GM18505 (cell line): Measurements from ENCODE around the gene ZFAND3.

Source experiments
- ATAC-seq: cut with Tn5 transposase; IDR thresholded peaks from one replicate; pipeline ENCODE4 v1.9.1; 2021; ENCODE audit not compliant: unreplicated experiment
- POLR2A ChIP-seq: IDR thresholded peaks from 4 replicates; pipeline ENCODE4 v1.6.1; 2011; ENCODE audit warnings: borderline replicate concordance; ENCODE audit not compliant: insufficient read depth, insufficient read length; ENCODE audit errors: extremely low read depth

Gene ZFAND3

DNA sequence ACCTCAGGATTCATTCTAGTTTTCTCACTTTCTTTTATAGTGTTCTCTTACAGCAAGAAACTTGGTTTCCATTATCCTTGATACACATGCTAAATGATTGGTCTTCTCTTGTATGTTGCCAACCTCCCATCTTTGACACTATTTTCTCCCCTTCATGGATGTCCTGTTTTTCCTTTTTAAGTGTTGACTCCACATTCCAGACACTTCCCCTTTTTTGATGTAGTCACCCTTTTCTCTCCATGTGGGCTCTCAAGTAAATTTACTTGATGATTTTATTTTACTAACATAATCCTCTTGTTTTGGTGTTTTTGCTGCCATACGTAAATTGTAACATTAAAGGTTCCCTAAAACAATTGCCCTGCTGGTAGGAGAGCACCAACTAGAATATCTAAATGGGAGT, 148.1 kb downstream of the ZFAND3 start:
- ATAC-seq = no peak
- TF ChIP-seq POLR2A = no peak

DNA sequence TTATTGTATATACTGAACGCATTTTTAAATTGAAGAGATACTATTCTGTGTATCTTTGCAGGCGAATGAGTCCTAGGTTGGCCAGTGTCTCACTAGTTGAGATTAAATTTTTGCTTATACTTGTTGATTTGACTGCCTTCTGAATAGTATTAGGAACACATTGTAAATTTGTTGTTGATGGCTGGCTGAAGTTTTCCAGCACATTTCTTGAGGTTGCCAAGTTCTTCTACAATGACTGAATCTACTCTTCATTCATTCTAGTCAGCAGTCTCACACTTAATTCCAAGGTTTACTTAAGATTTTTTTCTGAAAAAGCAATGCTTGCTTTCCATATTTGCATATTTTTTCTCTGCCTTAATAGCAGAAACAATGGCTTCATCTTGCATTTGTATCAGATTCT, 151.7 kb downstream of the ZFAND3 start:
- ATAC-seq = no peak
- no peak for TF ChIP-seq POLR2A

DNA sequence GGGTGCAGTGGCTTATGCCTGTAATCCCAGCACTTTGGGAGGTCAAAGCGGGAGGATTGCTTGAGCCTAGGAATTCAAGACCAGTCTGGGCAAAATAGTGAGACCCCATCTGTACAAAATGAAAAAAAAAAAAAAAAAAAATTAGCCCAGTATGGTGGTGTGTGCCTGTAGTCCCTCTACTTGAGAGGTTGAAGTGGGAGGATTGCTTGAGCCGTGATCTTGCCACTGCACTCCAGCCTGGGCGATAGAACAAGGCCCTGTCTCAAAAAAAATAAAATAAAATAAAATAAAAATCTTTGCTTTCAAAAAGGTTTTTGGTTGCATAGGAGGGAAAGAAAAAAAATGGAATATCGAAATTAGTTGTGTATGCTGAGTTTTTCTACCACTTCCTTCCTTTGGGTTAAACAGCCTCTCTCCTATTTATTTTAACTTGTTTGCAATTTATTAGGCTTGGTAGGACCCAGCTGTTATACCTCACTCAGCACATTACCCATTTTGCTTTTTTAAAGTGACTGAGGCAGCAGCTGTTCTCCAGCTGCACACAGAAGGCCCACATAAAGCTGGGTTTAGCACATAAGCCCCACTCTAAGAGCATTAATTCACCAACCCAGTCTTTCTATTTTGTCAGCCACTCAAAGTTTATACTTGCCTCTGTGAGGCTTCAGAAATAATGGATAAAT, 152.3 kb downstream of the ZFAND3 start:
- no peak for ATAC-seq
- no peak for TF ChIP-seq POLR2A

DNA sequence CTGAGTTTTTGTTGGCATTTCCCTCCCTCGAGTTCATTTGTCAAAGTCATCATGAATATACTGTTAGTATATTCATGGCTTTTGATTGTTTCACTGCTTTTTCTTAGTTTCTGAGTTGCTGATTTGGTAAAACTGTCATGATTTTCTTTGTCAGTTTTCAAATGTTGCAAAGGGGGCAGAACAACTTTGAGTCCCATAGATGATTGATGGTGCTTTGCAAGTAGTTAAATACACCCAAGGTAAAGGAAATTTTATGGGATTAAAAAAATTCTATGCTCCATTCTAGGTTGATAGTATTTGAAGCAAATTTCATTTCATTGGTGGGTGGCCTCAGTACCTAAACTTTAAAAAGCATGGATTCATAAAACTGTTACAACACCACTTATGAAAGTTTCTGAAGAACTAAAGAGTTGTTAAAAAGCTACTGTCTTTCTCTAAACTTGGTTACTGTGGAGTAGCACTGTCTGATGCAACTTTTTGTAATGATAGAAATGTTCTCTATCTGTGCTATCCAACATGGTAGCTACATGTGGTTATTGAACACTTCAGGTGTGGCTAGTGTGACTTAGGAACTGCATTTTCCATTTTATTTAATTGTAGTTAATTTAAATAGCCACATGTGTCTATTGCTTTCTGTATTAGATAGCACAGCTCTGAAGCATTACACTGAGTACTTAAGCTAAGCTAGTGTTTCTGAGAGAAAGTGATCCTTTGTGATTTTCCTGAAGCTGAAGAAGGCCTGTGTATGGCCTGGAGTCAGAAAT, 153.6 kb downstream of the ZFAND3 start:
- TF ChIP-seq POLR2A = no peak
- no peak for ATAC-seq

DNA sequence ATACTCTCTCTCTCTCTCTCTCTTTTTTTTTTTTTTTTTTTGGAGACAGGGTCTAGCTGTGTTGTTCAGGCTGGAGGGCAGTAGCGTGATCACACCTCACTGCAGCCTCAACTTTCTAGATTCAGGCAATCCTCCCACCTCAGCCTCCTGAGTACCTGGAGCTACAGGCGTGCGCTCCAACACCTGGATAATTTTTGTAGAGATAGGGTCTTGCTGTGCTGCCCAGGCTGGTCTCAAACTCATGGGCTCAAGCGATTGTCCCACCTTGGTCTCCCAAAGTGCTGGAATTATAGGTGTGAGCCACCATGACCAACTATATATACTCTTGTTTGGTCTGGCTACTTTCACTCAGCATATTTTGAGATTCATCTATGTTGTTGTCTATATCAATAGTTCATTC, 154.9 kb downstream of the ZFAND3 start:
- no peak for ATAC-seq
- TF ChIP-seq POLR2A = no peak

DNA sequence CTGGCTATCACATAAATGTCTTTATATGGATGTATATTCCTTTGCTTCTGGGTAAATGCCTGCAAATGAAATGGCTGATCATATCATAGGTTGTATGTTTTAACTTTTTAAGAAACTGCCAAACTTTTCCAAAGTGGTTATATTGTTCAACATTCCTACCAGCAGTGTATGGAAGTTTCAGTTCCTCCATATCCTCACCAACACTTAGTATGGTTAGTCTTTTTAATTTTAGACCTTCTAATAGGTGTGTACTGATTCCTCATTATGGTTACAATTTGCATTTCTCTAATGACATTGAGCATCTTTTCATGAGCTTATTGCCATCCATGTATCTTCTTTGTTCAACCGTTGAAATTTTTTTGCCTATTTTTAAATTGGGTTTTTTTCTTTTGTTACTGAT, 155.4 kb downstream of the ZFAND3 start:
- TF ChIP-seq POLR2A = no peak
- no peak for ATAC-seq

DNA sequence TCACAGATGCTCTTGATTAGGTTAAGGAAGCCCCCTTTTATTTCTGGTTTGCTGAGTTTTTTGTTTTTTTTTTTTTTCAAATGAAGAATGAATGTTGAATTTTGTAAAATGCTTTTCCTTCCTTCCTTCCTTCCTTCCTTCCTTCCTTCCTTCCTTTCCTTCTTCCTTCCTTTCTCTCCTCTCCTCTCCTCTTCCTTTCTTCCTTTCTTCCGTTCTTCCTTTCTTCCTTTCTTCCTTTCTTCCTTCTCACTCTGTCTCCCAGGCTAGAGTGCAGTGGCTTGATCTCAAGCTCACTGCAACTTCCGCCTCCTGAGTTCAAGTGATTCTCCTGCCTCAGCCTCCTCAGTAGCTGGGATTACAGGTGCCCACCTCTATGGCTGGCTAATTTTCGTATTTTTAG, 158.2 kb downstream of the ZFAND3 start:
- TF ChIP-seq POLR2A = no peak
- no peak for ATAC-seq

DNA sequence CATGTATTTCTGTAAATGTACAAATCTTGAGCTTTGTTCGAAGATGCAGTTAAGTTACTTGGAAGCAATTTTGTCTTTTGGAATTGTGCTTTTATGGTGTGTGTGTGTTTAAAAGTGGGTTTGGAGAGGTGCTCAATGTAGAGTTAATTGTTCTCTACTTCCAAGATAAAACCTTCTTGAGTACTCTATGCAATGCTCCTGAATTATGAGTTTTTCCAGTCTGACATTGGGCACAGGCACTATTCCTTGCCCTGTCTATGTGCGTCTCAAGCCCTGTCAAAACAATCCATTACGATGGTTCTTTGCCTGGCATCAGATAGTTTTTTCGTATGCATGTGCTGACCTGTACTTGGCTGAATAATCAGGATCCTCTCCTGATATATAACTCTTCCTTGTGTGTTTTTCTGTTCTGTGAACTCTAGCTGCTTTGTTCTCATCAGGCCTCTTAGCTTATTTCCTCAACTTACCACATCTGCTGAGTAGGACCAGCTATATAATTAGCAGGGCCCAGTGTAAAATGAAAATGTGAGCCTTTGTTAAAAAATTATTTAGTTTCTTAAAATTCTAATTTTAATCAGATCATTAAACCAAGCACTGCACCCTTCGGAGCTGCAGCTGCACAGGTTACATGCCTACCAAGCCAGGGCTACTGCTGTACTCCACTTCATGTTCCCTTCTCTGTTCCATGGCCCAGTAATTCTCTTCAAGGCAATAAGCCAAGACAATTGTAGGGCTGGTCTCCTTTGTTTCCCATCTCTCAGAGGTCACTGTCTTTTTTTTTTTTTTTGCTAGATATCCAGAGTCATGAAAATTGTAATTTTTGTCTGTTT, 160.1 kb downstream of the ZFAND3 start:
- no peak for TF ChIP-seq POLR2A
- ATAC-seq = no peak

DNA sequence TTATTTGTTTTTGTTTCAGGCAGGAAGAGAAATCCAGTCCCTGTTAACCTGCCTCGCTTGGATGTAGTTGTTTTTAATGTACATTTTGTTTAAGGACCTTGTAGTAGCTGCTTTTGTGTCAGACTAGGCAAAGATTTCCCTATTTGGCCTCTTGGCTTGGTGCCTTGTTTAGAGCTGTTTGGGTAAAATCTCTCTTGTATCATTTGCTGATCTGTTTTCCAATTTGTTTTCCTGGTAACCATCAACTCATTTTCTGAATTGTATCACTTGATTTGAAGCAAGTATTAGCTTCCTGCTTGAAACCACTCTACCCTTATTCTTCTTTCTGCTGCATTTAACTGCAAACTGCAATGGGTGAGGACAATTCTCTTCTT, 160.7 kb downstream of the ZFAND3 start:
- TF ChIP-seq POLR2A = no peak

DNA sequence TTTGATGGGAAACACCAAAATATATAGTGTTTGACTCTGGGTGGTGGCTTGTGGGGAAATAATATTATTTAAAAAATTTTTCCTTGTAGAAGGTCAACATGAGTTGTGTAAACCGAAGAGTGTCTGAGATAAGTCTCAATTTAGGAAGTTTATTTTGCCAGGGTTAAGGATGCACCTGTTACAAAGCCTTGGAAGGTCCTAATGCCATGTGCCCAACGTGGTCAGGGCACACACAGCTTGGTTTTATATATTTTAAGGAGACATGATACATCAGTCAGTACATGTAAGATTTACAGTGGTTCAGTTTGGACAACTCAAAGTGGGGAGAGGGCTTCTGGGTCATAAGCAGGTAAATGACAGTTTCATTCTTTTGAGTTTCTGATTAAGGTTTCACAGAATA, 162.1 kb downstream of the ZFAND3 start:
- no peak for ATAC-seq
- TF ChIP-seq POLR2A = no peak

More for the DNA sequence above, 160.7 kb downstream of the ZFAND3 start:
- ATAC-seq = no peak

DNA sequence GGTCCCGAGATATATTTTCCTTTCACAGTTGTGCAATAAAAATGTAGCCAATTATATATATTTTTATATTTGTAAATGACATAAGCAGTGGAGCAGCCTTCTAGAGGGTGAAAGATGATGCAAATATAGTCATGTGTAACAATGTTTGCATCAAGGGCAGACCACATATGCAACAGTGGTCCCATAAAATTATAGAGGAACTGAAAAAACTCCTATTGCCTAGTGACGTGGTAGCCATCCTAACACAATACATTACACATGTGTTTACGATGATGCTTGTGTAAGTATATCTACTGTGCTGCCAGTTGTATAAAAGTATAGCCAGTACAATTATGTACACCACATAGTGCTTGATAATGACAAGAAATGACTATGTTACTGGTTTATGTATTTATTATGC, 162.8 kb downstream of the ZFAND3 start:
- no peak for ATAC-seq
- no peak for TF ChIP-seq POLR2A

DNA sequence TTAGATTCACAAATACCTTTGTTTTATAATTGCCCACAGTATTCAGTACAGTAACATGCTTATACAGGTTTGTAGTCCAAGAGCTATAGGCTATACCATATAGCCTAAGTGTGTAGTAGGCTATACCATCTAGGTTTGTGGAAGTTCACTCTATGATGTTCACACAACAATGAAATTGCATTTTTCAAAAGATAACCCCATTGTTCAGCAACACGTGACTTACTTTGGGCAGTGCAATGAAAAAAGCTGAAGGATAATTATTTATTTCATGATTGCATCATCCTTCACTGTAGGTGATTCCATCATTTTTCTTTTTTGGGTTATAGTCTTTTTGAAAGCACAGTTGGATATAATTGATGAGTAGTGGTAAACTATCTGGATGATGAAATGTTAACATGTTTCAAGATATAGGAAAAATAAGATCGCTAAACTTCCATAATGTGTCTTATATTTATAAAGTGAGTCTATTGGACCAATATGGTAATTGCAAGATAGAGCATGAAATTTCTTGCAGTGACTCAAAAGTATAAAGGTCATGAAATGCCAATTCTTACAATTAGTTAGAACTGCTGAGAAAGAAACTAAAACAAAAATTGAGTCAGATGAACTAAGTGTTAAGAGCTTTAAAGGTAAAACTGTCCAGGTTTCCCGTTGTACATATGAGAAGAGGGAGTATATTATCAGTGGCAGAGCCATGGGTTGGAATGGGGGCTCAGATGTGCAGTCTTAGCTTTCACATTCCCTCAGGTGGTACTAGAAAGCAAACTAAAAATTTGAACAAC, 164.4 kb downstream of the ZFAND3 start:
- ATAC-seq = no peak
- no peak for TF ChIP-seq POLR2A

DNA sequence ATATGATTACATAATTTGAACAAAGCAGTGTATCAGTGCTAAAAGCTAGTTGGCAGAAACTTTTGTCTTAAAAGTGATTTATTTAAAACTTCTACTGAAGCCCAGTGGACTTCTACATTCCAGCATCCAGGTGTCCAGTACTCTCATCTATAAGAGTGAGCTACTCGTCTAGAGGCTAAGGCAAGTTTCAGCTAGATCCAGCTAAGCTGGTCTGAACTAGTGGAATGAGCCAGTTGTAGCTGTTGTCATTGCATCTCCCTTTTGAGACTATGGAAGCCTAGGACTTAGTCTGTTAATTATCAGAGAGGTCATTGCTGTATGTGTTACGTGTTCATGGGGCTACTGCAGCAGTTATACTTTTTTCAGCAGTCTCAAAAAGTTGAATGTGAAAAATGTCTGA, 165.1 kb downstream of the ZFAND3 start:
- no peak for TF ChIP-seq POLR2A
- ATAC-seq = no peak
